SJSA1 (cell line): ENCODE data around the gene CELSR1. TPM values are rescaled to one million over a fixed set of nuclear protein-coding genes. Genes with fewer than 3 reads are reported as not detected.
"Not testable (repeated sequence)": the region's sequence is repeated elsewhere in the genome, so short reads cannot be mapped to it uniquely, and the experiment has no call there.

Source experiments
- DNase-seq, 2 experiments: peaks; one replicate each; pipeline ENCODE4 v3.0.0-alpha.2; 2015 to 2020; ENCODE audit warnings: low spot score in 2 of 2, low read depth in 1 of 2
- H3K27ac ChIP-seq: fragments of 250-450 bp; sonication (Bioruptor Pico); 2 replicates; pipeline ENCODE4 v1.5.1; 2020; ENCODE audit warnings: mild to moderate bottlenecking, moderate library complexity
- H3K27me3 ChIP-seq: fragments of 250-450 bp; sonication (Bioruptor Pico); replicated peaks from 2 replicates; pipeline ENCODE4 v1.5.1; 2020; ENCODE audit warnings: mild to moderate bottlenecking, moderate library complexity
- H3K36me3 ChIP-seq: fragments of 250-450 bp; sonication (Bioruptor Pico); 2 replicates; pipeline ENCODE4 v1.5.1; 2020; ENCODE audit warnings: mild to moderate bottlenecking
- H3K4me1 ChIP-seq: fragments of 250-450 bp; sonication (Bioruptor Pico); replicated peaks from 2 replicates; pipeline ENCODE4 v1.6.1; 2021; ENCODE audit warnings: mild to moderate bottlenecking
- H3K4me3 ChIP-seq: fragments of 250-450 bp; sonication (Bioruptor Pico); 2 replicates; pipeline ENCODE4 v1.5.1; 2020; ENCODE audit warnings: mild to moderate bottlenecking
- H3K9me3 ChIP-seq: fragments of 250-450 bp; sonication (Bioruptor Pico); replicated peaks from 2 replicates; pipeline ENCODE4 v1.5.1; 2020; ENCODE audit warnings: mild to moderate bottlenecking
- total RNA-seq: library from RNA; depleted of rRNA; stranded (reverse); fragments of >200 nt; shearing (Covaris generic); gene quantifications from 2 replicates; pipeline ENCODE4 v1.2.3, GENCODE V29; 2014

CELSR1 gene
- total RNA-seq, 1 experiment from 2014 or later = 1.1 TPM

DNA sequence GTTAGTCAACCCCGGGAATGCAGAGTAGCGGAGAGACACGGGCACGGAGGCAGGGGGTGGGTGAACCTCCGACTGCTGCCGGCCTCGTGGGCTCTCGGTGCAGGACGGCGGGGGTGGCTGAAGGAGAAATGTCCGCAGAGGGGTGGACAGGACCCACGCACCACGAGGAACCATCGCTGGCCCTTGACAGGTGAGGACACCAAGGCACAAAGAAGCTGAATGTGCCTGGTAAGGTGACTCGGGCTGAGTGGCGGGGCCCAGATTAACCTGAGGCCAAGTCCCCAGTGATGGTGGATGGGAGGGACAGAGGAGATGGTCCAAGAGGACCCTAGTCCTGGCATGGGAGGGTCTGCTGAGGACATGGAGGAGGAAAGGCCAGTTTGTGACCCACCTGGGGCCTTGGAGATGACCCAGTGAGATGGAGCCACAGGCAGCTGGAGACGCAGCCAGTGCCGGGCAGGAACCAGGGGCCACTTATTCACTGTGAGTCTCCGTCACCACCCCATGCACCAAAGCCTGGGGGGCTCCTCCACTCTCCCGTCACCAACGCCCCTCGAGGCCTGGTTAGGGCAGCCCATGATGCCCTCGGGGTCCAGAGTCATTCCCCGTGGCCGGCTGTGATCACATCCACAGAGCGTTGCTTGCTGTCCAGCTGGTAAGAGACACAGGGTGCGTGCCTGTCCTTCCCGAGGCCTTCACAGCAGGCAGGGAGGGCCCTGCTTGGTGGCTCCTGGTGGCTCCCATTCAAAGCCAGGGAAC is 64.2 kb downstream of the CELSR1 start:
- Histone ChIP-seq H3K27ac (no peak overlapping the region), H3K27me3 (no peaks in the 10 kb centered on the region; the same call in 1 of the 2 replicates), H3K4me1 (no peaks in the 10 kb centered on the region), H3K9me3 (no peaks in the 10 kb centered on the region; the same call in 1 of the 2 replicates), H3K36me3 (no peaks in the 10 kb centered on the region), H3K4me3 (no peak overlapping the region)
- DNase-seq = no peak

DNA sequence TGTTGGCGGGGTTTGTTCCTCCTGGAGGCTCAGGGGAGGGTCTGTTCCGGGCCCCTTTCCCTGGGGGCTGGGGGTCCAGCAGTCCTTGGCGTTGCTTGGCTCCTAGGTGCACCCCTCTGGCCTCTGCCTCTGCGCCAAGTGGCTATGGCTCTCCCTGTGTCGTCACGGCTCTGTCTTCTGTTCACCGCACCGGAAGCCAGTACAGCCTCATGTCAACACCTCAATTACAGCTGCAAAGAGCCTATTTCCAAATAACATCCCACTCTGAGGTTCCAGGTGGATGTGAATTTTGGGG is 64.8 kb downstream of the CELSR1 start:
- H3K4me1 ChIP-seq = no peaks in the 10 kb centered on the region
- H3K27ac ChIP-seq = no peak overlapping the region
- no peaks in the 10 kb centered on the region; the same call in 1 of the 2 replicates for H3K27me3 ChIP-seq
- no peaks in the 10 kb centered on the region for H3K36me3 ChIP-seq
- no peak overlapping the region for H3K4me3 ChIP-seq
- no peaks in the 10 kb centered on the region; the same call in 1 of the 2 replicates for H3K9me3 ChIP-seq
- no peak for DNase-seq

DNA sequence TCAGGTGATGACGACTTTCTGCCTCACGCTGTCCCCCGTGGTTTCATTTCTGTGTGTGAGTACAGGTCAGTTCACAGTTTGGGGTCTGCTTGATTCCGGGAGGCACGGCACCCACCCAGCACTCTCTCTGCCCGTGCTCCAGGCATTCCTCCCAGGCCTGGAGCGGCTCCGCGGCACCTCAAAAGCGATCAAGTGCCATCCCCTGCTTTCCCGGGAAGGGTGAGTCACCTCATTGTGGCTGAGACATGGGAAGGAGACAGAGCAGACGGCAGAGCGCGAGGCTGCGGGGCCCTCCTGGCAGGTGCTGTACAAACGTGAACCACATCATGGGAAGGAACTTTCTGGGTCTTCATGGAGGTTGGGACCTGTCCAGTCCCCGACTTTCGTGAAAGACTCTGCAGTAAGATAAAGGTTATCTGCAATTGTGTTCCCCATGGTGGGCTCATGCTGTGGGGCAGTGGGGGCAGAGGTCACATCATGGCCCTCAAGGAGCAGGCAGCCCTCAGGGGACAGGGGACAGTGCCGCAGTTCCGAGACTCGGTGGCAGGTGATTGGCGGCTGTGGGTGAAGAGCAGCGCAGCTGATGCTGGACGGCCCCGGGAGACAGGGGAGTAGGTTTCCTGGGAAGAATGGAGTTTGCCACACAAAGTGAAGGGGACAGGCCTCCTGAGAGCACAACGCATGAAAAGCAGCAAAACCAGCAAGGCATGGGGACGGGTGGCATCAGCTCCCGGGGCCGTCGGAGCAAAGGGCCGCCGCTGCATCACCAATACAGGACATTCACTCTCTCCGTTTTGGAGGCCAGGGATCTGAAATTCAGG is 65.3 kb downstream of the CELSR1 start:
- no peaks in the 10 kb centered on the region for H3K36me3 ChIP-seq

DNA sequence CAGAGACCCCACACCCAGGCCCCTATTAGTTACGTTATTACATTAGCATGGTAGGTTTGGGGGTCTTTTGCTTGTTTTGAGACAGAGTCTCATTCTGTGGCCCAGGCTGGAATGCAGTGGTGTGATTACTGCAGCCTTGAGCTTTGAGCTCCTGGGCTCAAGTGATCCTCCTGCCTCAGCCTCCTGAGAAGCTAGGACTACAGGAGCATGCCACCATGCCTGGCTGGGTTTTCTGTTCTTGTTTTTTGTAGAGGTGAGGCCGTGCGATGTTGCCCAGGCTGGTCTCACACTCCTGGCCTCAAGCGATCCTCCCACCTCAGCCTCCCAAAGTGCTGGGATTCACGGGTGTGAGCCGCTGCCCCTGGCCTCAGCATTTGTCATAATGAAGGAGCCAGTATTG is 66.1 kb downstream of the CELSR1 start:
- not testable (repeated sequence) for H3K27ac ChIP-seq, H3K4me3 ChIP-seq, H3K36me3 ChIP-seq, H3K9me3 ChIP-seq, H3K27me3 ChIP-seq, DNase-seq, H3K4me1 ChIP-seq

More for the DNA sequence above, 65.3 kb downstream of the CELSR1 start:
- no peak for DNase-seq
- Histone ChIP-seq H3K27me3 (no peaks in the 10 kb centered on the region; the same call in 1 of the 2 replicates), H3K4me3 (no peak overlapping the region), H3K9me3 (no peaks in the 10 kb centered on the region; the same call in 1 of the 2 replicates), H3K27ac (no peak overlapping the region), H3K4me1 (no peaks in the 10 kb centered on the region)

DNA sequence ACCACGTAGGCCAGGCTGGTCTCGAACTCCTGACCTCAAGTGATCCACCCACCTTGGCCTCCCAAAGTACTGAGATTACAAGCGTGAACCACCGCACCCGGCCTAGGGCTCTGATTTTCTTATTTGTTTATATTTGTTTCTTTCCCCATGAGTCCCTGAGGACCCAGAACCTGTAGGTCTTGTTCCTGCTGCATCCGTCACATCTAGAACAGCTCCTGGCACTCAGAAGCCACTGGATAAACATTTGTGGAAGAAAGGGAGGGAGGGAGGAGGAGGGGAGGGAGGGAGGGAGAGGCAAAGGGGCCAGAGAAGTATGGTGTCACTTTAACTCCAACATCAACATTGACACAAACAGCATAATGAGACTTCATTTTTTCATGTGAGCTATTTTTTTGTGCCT is 67.7 kb downstream of the CELSR1 start:
- DNase-seq = no peak
- Histone ChIP-seq H3K4me3 (no peak overlapping the region), H3K36me3 (no peaks in the 10 kb centered on the region), H3K4me1 (no peaks in the 10 kb centered on the region), H3K27ac (no peak overlapping the region), H3K9me3 (no peaks in the 10 kb centered on the region), H3K27me3 (no peaks in the 10 kb centered on the region)

DNA sequence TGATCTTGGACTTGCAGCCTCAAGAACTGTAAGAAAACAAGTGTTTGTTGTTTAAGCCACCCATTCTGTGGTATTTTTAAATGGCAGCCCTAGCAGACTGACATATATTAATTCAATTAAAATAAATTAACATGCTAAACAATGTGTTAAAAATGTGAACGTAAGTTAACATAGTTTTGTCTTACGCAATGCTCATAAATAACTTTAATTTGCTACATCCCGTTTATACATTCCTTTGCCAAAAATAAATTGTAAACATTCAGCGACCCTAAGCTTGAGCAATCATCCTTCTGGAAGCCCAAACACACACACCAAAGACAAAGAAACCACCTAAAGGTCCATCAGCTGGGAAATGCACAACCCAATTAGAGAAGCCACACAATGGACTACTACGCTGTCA is 70.4 kb downstream of the CELSR1 start:
- no peak overlapping the region for H3K4me3 ChIP-seq
- no peaks in the 10 kb centered on the region for H3K9me3 ChIP-seq
- H3K4me1 ChIP-seq = peaks cover 12% of the 10 kb centered on the region; the same call in 1 of the 2 replicates
- no peak for DNase-seq
- no peaks in the 10 kb centered on the region for H3K27me3 ChIP-seq
- no peaks in the 10 kb centered on the region for H3K36me3 ChIP-seq
- H3K27ac ChIP-seq = no peak overlapping the region

DNA sequence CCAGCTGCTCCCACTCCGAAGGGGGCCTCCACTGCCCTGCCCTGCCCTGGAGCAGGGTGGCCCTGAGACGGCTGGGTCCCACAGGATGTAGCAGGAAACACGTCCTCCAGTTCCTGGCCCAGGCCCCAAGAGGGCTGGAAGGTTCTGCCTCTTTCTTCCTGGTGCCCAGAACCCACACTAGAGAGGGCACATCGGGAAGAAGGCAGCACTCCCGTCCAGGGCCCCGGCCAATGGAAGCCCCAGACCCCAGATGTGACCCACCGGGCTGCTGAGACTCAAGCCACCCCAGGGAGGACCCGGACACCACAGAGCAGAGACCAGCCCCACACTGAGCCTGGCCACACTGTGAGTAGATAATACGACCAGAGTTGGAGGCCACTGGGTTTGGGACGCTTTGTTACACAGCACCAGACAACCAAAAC is 71.2 kb downstream of the CELSR1 start:
- no peaks in the 10 kb centered on the region for H3K27me3 ChIP-seq

DNA sequence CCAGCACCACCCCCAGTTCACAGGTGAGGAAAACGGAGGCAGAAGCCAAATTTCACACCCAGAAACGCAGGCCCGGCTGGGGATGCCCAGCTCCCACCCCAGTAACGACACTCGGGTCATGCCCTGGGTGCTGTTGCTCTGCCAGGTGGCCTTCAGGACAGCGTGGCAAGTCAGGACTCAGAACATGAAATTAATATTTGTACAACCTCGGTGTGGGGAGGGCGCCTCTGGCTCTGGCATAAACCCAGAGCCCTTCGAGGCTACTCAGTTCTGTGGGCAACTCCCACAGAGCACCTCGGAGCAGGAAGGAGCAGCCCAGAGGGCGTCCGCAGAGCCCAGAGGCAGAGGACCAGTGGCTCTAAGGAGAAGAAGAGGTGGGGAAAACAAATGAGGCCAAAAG is 71.6 kb downstream of the CELSR1 start:
- Histone ChIP-seq H3K36me3 (no peaks in the 10 kb centered on the region), H3K9me3 (no peaks in the 10 kb centered on the region), H3K4me1 (peaks cover 13% of the 10 kb centered on the region; the same call in 1 of the 2 replicates), H3K27me3 (no peaks in the 10 kb centered on the region), H3K4me3 (no peak overlapping the region), H3K27ac (no peak overlapping the region)
- DNase-seq = no peak

More for the DNA sequence above, 71.2 kb downstream of the CELSR1 start:
- Histone ChIP-seq H3K27ac (no peak overlapping the region), H3K9me3 (no peaks in the 10 kb centered on the region), H3K4me3 (no peak overlapping the region), H3K36me3 (no peaks in the 10 kb centered on the region), H3K4me1 (peaks cover 13% of the 10 kb centered on the region; the same call in 1 of the 2 replicates)
- DNase-seq = no peak

DNA sequence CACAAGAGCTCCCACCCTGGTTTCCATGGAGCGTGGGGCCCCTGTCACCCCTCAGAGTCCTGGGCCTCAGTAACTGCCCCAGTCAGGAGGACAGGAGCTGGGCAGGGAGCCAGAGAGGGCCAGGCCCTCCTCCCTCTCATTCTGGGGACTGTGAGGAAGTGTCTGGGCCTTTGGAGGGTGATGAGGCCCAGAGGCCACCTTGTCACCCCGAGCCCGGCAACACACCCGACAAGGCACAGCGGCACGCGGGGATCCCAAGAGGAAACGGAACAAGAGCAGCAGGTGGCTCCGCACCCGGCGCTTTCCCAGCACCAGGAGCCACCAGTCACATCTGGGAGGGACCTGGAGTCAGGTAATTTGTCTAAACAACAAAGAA is 72.1 kb downstream of the CELSR1 start:
- no peak for DNase-seq
- Histone ChIP-seq H3K27ac (no peak overlapping the region), H3K4me1 (peaks cover 13% of the 10 kb centered on the region; the same call in 1 of the 2 replicates), H3K27me3 (no peaks in the 10 kb centered on the region), H3K9me3 (no peaks in the 10 kb centered on the region), H3K4me3 (no peak overlapping the region), H3K36me3 (no peaks in the 10 kb centered on the region)

DNA sequence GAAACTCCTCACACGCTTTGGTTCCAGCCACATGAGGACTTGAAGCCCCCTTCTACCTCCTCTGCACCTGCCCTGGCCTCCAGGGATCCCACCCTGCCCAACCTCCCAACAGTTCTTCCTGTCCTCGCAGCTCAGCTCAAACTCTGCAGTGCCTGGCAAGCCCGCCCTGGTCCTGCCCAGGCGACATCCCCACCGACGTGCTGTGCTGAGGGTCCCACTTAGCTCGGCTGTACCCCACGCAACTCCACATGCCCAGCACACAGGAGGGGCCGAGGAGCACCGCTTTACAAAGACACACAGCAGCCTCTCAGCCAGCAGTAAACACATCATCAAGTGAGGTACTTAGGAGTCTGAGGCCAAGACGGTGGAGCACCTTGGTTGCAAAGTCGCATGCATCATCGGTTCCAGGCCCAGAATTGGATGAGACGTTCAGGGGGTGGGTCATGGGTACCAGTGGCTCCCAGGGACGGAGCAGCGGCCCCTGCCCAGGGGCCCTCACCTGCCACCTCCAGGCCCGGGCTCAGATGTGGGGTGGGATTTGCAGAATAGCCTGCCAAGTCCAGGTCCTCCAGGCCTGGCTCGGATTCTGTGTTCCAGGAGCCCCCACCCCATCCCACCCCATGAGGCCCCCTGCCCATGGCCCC is 72.6 kb downstream of the CELSR1 start:
- Histone ChIP-seq H3K9me3 (no peaks in the 10 kb centered on the region), H3K27ac (no peak overlapping the region), H3K36me3 (no peaks in the 10 kb centered on the region), H3K27me3 (no peaks in the 10 kb centered on the region), H3K4me1 (peaks cover 13% of the 10 kb centered on the region; the same call in 1 of the 2 replicates), H3K4me3 (no peak overlapping the region)
- DNase-seq = no peak

DNA sequence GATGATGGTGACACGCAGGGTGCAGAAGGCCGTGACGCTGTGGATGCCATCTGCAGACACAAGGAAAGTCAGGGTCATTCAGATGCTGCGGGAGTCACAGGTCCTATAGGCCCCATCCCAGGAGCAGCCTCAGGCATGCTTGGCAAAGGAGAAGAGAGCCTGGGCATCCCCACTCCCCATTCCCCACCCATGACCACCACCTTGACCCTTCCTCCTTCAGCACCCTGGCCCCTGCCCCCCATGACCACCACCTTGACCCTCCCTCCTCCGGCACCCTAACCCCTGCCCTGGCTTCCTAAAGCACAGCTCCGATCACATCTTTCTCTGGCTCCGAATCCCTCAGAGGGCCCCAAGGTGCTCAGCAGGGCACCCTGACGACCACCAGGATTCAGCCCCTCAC is 73.1 kb downstream of the CELSR1 start:
- Histone ChIP-seq H3K36me3 (no peaks in the 10 kb centered on the region), H3K4me1 (peaks cover 13% of the 10 kb centered on the region; the same call in 1 of the 2 replicates), H3K27ac (no peak overlapping the region), H3K9me3 (no peaks in the 10 kb centered on the region), H3K4me3 (no peak overlapping the region), H3K27me3 (no peaks in the 10 kb centered on the region)
- no peak for DNase-seq

DNA sequence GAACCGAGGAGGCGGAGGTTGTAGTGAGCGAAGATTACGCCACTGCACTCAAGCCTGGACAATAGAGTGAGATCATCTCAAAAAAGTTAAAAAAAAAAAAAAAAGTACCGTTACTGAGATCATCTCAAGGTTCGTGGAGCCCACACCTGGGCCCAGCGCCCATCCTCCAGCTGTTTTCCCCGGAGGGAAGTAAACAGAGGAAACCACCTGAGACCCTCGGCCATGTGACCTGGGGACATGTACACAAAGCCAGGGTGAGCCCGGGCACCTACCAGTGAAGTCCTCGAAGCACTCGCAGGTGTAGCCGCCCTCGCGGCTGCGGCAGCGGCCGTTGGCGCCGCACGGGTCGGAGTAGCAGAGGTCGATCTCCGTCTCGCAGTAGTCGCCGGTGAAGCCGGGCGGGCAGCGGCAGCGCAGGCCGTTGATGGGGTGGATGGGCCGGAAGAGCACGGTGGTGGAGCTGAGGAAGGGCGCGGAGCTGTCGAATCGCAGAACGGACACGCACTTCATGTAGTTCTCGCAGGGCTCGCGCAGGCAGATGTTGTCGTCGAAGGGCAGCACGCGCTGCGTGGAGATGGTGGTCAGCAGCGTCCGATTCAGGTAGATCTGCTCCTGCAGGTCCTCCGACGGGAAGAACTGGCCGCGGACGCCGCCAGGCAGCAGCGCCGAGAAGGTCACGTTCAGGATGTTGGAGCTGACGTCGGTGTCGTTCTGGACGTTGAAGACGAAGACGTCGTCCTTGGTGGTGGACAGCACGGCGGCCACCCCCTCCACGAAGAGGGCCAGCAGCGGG is 73.8 kb downstream of the CELSR1 start:
- Histone ChIP-seq H3K9me3 (no peaks in the 10 kb centered on the region), H3K27ac (no peak overlapping the region), H3K4me3 (no peak overlapping the region), H3K27me3 (no peaks in the 10 kb centered on the region), H3K4me1 (peaks cover 13% of the 10 kb centered on the region; the same call in 1 of the 2 replicates), H3K36me3 (no peaks in the 10 kb centered on the region)
- DNase-seq = no peak

DNA sequence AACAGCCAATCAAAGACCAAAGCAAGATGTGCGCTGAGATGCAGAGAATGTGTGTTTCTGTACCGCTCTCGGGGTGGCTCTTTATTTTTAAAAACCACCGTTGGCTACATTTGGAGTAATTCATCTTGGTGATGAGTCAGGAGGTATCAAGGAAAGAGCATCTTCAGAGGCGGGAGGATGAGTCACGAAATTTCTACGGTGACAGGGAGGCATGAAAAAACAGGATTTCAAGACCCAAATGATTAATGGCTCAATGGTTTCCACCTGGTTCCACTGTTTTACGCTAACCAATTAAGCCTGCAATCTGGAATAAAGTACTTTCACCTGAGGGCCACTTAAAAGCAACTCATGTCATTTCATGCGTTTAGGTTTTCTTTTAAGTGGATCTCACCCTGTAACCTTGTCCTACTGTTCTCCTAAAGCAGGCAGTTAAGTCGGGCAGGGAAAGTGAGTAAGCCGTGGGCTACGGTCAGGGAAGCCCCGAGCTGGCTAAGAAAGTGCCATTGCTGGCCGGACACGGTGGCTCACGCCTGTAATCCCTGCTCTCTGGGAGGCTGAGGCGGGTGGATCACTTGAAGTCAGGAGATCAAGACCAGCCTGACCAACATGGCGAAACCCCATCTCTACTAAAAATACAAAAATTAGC is 74.6 kb downstream of the CELSR1 start:
- peak in 1 of 2 experiments; percentile 41 for DNase-seq
- H3K9me3 ChIP-seq = no peaks in the 10 kb centered on the region
- H3K27me3 ChIP-seq = no peaks in the 10 kb centered on the region
- no peaks in the 10 kb centered on the region for H3K36me3 ChIP-seq
- H3K27ac ChIP-seq = no peak overlapping the region
- no peak overlapping the region for H3K4me3 ChIP-seq
- H3K4me1 ChIP-seq = peaks cover 13% of the 10 kb centered on the region; the same call in 1 of the 2 replicates
